Measurements from ENCODE around the gene USP49. TPM values are rescaled to one million over a fixed set of nuclear protein-coding genes. Genes with fewer than 3 reads are reported as not detected.

The USP49 gene
- polyA plus RNA-seq, 1 of the 3 experiments (the other 2 are of a cell fraction): 2.4 TPM

- WGBS (ENCODE audit: low lambda C conversion rate): 100% methylated on average over 1 of the region's 1 CpG
- Histone ChIP-seq H3K4me2 (no peak overlapping the region), H3K27me3 (ENCODE audit: insufficient read depth) (no peaks in the 10 kb centered on the region), H3K9me2 (no peaks in the 10 kb centered on the region), H2AFZ (ENCODE audit: low read depth) (no peak overlapping the region), H3K36me3 (replicated peaks in 1 of 2; ENCODE audit: control insufficient read depth in 1 of 2, insufficient read depth in 2 of 2, low read length in 1 of 2) (peaks cover 34 to 54% of the 10 kb centered on the region in 2 experiments), H3F3A (replicated peaks; ENCODE audit: insufficient read depth) (no peaks in the 10 kb centered on the region), H3K4me3 (ENCODE audit: low read depth in 2 of 2, low read length in 1 of 2) (no peak overlapping the region), H3K27ac (ENCODE audit: low read depth in 2 of 2, low read length in 1 of 2) (no peak overlapping the region), H3K9ac (no peak overlapping the region), H3K79me2 (ENCODE audit: insufficient read depth) (peaks cover 41% of the 10 kb centered on the region), H3K4me1 (ENCODE audit: control insufficient read depth in 1 of 2, insufficient read depth in 2 of 2, low read depth in 1 of 2, low read length in 1 of 2) (no peaks in the 10 kb centered on the region), H4K20me1 (ENCODE audit: insufficient read depth) (no peaks in the 10 kb centered on the region), H3K9me3 (no peaks in the 10 kb centered on the region)
- ChIA-PET CTCF (interaction anchor here (1.3 kb wide), 1 partner anchor 12 kb away, joined by 9 read pairs; the partner anchor contains the start of genes BYSL and MED20), POLR2A (no interaction called here)
- TF ChIP-seq GABPA (IDR thresholded peaks at IDR 0.05; ENCODE audit: low read depth) (no peak), EZH2phosphoT487 (IDR thresholded peaks at IDR 0.05; ENCODE audit: borderline replicate concordance, low read depth) (no peak), EP300 (IDR thresholded peaks at IDR 0.05; ENCODE audit: borderline replicate concordance in 1 of 2, low read depth in 1 of 2, low read length in 1 of 2) (no peak), JUND (IDR thresholded peaks at IDR 0.05) (no peak), RFX5 (IDR thresholded peaks at IDR 0.05; ENCODE audit: low read length) (no peak), MEF2A (IDR thresholded peaks at IDR 0.05; ENCODE audit: borderline replicate concordance, low read depth) (no peak), USF2 (IDR thresholded peaks at IDR 0.05; ENCODE audit: borderline replicate concordance, low read depth, low read length) (no peak), NRF1 (IDR thresholded peaks at IDR 0.05; ENCODE audit: low read depth, low read length) (no peak), CHD2 (IDR thresholded peaks at IDR 0.05; ENCODE audit: low read length, partially characterized antibody) (no peak), FOSL2 (IDR thresholded peaks at IDR 0.05; ENCODE audit: borderline replicate concordance, low read depth) (no peak), SMC3 (IDR thresholded peaks at IDR 0.05; ENCODE audit: low read depth, low read length) (no peak), FOXM1 (IDR thresholded peaks at IDR 0.05; ENCODE audit: low read depth) (no peak), FOXJ3 (CRISPR knock-in tag; IDR thresholded peaks at IDR 0.05) (no peak), USF1 (IDR thresholded peaks at IDR 0.05; ENCODE audit: borderline replicate concordance, low read depth) (no peak), MAX (IDR thresholded peaks at IDR 0.05; ENCODE audit: low read depth) (no peak)
- TF ChIP-seq, protein P1, sequence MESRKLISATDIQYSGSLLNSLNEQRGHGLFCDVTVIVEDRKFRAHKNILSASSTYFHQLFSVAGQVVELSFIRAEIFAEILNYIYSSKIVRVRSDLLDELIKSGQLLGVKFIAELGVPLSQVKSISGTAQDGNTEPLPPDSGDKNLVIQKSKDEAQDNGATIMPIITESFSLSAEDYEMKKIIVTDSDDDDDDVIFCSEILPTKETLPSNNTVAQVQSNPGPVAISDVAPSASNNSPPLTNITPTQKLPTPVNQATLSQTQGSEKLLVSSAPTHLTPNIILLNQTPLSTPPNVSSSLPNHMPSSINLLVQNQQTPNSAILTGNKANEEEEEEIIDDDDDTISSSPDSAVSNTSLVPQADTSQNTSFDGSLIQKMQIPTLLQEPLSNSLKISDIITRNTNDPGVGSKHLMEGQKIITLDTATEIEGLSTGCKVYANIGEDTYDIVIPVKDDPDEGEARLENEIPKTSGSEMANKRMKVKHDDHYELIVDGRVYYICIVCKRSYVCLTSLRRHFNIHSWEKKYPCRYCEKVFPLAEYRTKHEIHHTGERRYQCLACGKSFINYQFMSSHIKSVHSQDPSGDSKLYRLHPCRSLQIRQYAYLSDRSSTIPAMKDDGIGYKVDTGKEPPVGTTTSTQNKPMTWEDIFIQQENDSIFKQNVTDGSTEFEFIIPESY (IDR thresholded peaks at IDR 0.05; ENCODE audit: borderline replicate concordance, low read depth): no peak
- DNase-seq: no peak
Measured at GRCh38 chr6:41909727-41910126, 14.6 kb upstream of the USP49 start.
